MCF 10A (cell line): ENCODE measurements around the gene RARG. TPM values are rescaled to one million over a fixed set of nuclear protein-coding genes. Genes with fewer than 3 reads are reported as not detected.
"Not testable (repeated sequence)": the region's sequence is repeated elsewhere in the genome, so short reads cannot be mapped to it uniquely, and the experiment has no call there.

ENCODE experiments used
- BruUV-seq: library from RNA; stranded (reverse); fragments of 400-500 nt; replicated peaks from 2 replicates; lab custom pipeline; 2021; lab: Mats Ljungman, UMichigan
- CTCF ChIA-PET: fragments of 300-600 bp; sonication (Branson Sonifier 250); formaldehyde crosslinking; extraction: SDS; loops from one replicate; lab custom pipeline; 2021; ENCODE audit warnings: antibody characterized with exemption, inconsistent platforms; lab: Yijun Ruan, JAX
- POLR2A ChIA-PET: fragments of 300-600, 350-650 bp; sonication (Branson Sonifier 250); formaldehyde crosslinking; extraction: SDS; loops from one replicate; lab custom pipeline; 2020; ENCODE audit warnings: antibody characterized with exemption, inconsistent platforms; lab: Yijun Ruan, JAX
- DNase-seq: peaks from one replicate; pipeline ENCODE4 v3.0.0-alpha.2; 2018; ENCODE audit not compliant: unreplicated experiment
- H3K27ac Mint-ChIP-seq: one replicate; pipeline ENCODE4 v1.8.0; 2022; ENCODE audit warnings: mild to moderate bottlenecking, low read depth, mixed read lengths; ENCODE audit not compliant: unreplicated experiment
- H3K27me3 Mint-ChIP-seq: one replicate; pipeline ENCODE4 v1.8.0; 2022; ENCODE audit warnings: mixed read lengths; ENCODE audit not compliant: insufficient read depth, unreplicated experiment
- H3K36me3 Mint-ChIP-seq: one replicate; pipeline ENCODE4 v1.8.0; 2022; ENCODE audit warnings: mild to moderate bottlenecking, moderate library complexity, mixed read lengths; ENCODE audit not compliant: insufficient read depth, unreplicated experiment
- H3K4me1 Mint-ChIP-seq: one replicate; pipeline ENCODE4 v1.8.0; 2022; ENCODE audit warnings: mixed read lengths; ENCODE audit not compliant: insufficient read depth, unreplicated experiment
- H3K4me3 Mint-ChIP-seq: one replicate; pipeline ENCODE4 v1.8.0; 2022; ENCODE audit warnings: mild to moderate bottlenecking, moderate library complexity, mixed read lengths; ENCODE audit not compliant: unreplicated experiment
- H3K9me3 Mint-ChIP-seq: one replicate; pipeline ENCODE4 v1.8.0; 2022; ENCODE audit warnings: mixed read lengths; ENCODE audit not compliant: unreplicated experiment
- CTCF ChIP-seq: fragments of 200-600 bp; IDR thresholded peaks from one replicate; pipeline ENCODE4 v1.8.0; 2022; ENCODE audit warnings: antibody characterized with exemption, mild to moderate bottlenecking; ENCODE audit not compliant: unreplicated experiment
- intact Hi-C: fragments of 100-400 bp; cut with micrococcal nuclease; formaldehyde crosslinking; loops from 2 replicates; pipeline ENCODE4 v1.14.1; 2022
- total RNA-seq: library from RNA; stranded (reverse); gene quantifications from 2 replicates; pipeline ENCODE4 v1.2.3, GENCODE V29; 2022

The RARG gene
- total RNA-seq, 1 experiment from 2014 or later = 43.7 TPM

DNA sequence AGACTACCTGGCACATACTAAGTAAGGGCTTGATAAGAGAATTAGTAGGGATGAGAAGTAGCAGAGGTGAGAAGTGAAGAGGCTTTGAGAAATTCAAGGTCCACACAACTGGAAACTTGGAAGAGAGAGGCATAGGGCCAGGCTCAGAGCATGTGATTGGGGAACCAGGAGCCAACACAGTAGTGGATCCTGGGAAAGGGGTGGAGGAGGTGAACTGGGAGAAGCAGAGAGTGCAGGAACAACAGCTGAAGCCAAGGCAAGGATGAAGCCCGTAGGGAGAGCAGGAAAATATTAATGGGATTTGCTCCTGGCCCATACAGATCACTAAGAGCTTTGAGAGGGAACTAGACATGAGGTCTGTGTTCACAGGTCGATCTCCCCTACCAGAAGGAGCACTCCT is 23.6 kb downstream of the RARG start:
- peaks cover 27% of the 10 kb centered on the region for H3K36me3 Mint-ChIP-seq
- TF ChIP-seq CTCF = no peak
- H3K27ac Mint-ChIP-seq = no peak overlapping the region
- intact Hi-C loops = no loop called here
- DNase-seq = no peak
- POLR2A ChIA-PET = interaction anchor here (0.8 to 1.7 kb wide), 4 partner anchors 10 to 87 kb away, joined by 3 to 4 read pairs (median 4); partner anchors contain the start of gene PFDN5
- CTCF ChIA-PET = interaction anchor here (0.6 to 1.1 kb wide), 7 partner anchors 43 to 113 kb away, joined by 3 to 4 read pairs (median 3); partner anchors contain the start of gene AAAS
- no peaks in the 10 kb centered on the region for H3K27me3 Mint-ChIP-seq
- H3K4me3 Mint-ChIP-seq = no peak overlapping the region
- no TSS peak for BruUV-seq
- H3K9me3 Mint-ChIP-seq = no peaks in the 10 kb centered on the region
- peaks cover 11% of the 10 kb centered on the region for H3K4me1 Mint-ChIP-seq

- peaks cover 15% of the 10 kb centered on the region for H3K36me3 Mint-ChIP-seq
- no peak for DNase-seq
- H3K4me1 Mint-ChIP-seq = peaks cover 9% of the 10 kb centered on the region
- CTCF ChIA-PET = interaction anchor here (0.6 to 1.0 kb wide), 4 partner anchors 80 to 473 kb away, joined by 3 to 5 read pairs (median 3); no protein-coding TSS in a partner anchor
- no TSS peak for BruUV-seq
- H3K4me3 Mint-ChIP-seq = no peak within 1 kb of the TSS
- no peak for TF ChIP-seq CTCF
- no peak within 1 kb of the TSS for H3K27ac Mint-ChIP-seq
- POLR2A ChIA-PET = interaction anchor here (1.0 kb wide), 1 partner anchor 17 kb away, joined by 3 read pairs; no protein-coding TSS in a partner anchor
- no peaks in the 10 kb centered on the region for H3K9me3 Mint-ChIP-seq
- no peaks in the 10 kb centered on the region for H3K27me3 Mint-ChIP-seq
- intact Hi-C loops = no loop called here
Observed at GRCh38 chr12:53207042-53207441, 25.0 kb downstream of the RARG start, which contains the start of gene ITGB7. ITGB7 (minus strand) TSS chr12:53207251; CDS start chr12:53200443, 6,808 bp downstream.

GRCh38 chr12:53205747-53206419 is 26.1 kb downstream of the RARG start:
- DNase-seq = peak; percentile 62
- POLR2A ChIA-PET = interaction anchor here (0.6 to 1.2 kb wide), 3 partner anchors 15 to 26 kb away, joined by 3 to 5 read pairs (median 3); no protein-coding TSS in a partner anchor
- peaks cover 9% of the 10 kb centered on the region for H3K4me1 Mint-ChIP-seq
- intact Hi-C loops = no loop called here
- no TSS peak for BruUV-seq
- TF ChIP-seq CTCF = no peak
- no peaks in the 10 kb centered on the region for H3K27me3 Mint-ChIP-seq
- no peak overlapping the region for H3K27ac Mint-ChIP-seq
- no peaks in the 10 kb centered on the region for H3K9me3 Mint-ChIP-seq
- H3K4me3 Mint-ChIP-seq = no peak overlapping the region
- CTCF ChIA-PET = interaction anchor here (0.9 kb wide), 1 partner anchor 83 kb away, joined by 5 read pairs; no protein-coding TSS in a partner anchor
- peaks cover 7% of the 10 kb centered on the region for H3K36me3 Mint-ChIP-seq

- Mint-ChIP-seq H3K4me3 (no peak overlapping the region), H3K27ac (no peak overlapping the region), H3K4me1 (peaks cover 9% of the 10 kb centered on the region), H3K27me3 (no peaks in the 10 kb centered on the region), H3K36me3 (no peaks in the 10 kb centered on the region), H3K9me3 (no peaks in the 10 kb centered on the region)
- intact Hi-C loops = no loop called here
- POLR2A ChIA-PET = no interaction called here
- CTCF ChIA-PET = interaction anchor here (1.1 kb wide), 1 partner anchor 45 kb away, joined by 4 read pairs; no protein-coding TSS in a partner anchor
- TF ChIP-seq CTCF = no peak
- DNase-seq = no peak
- no TSS peak for BruUV-seq
Observed at GRCh38 chr12:53204351-53204750, 27.7 kb downstream of the RARG start.

DNA sequence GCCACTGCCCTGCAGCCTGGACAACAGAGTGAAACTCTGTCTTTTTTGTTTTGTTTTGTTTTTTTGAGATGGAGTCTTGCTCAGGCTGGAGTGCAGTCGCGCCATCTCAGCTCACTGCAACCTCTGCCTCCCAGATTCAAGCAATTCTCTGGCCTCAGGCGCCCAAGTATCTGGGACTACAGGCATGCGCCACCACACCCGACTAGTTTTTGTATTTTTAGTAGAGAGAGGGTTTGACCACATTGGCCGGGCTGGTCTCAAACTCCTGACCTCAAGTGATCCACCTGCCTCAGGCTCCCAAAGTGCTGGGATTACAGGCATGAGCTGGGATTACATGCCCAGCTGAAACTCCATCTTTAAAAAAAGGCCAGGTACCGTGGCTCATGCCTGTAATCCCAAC is 29.7 kb downstream of the RARG start:
- intact Hi-C loops, H3K36me3 Mint-ChIP-seq, H3K4me3 Mint-ChIP-seq, DNase-seq, H3K4me1 Mint-ChIP-seq, H3K9me3 Mint-ChIP-seq, H3K27me3 Mint-ChIP-seq, H3K27ac Mint-ChIP-seq, BruUV-seq: not testable (repeated sequence)
- POLR2A ChIA-PET = interaction anchor here (1.2 to 2.1 kb wide), 2 partner anchors 22 to 93 kb away, joined by 3 to 5 read pairs; partner anchors contain the start of genes CSAD, PFDN5 and ZNF740
- CTCF ChIA-PET = interaction anchor here (0.7 to 1.1 kb wide), 4 partner anchors 11 to 137 kb away, joined by 3 read pairs; no protein-coding TSS in a partner anchor
